ENCODE data around the gene DCTN5. TPM values are rescaled to one million over a fixed set of nuclear protein-coding genes. Genes with fewer than 3 reads are reported as not detected.
A peak's percentile ranks its signal among the peaks of the same experiment; 100 is the strongest.

Gene DCTN5
- total and polyA plus RNA-seq, 2 of the 13 experiments (the other 11 are each of a cell fraction or from before 2014, with no cell fraction given) = 105 to 207 TPM

DNA sequence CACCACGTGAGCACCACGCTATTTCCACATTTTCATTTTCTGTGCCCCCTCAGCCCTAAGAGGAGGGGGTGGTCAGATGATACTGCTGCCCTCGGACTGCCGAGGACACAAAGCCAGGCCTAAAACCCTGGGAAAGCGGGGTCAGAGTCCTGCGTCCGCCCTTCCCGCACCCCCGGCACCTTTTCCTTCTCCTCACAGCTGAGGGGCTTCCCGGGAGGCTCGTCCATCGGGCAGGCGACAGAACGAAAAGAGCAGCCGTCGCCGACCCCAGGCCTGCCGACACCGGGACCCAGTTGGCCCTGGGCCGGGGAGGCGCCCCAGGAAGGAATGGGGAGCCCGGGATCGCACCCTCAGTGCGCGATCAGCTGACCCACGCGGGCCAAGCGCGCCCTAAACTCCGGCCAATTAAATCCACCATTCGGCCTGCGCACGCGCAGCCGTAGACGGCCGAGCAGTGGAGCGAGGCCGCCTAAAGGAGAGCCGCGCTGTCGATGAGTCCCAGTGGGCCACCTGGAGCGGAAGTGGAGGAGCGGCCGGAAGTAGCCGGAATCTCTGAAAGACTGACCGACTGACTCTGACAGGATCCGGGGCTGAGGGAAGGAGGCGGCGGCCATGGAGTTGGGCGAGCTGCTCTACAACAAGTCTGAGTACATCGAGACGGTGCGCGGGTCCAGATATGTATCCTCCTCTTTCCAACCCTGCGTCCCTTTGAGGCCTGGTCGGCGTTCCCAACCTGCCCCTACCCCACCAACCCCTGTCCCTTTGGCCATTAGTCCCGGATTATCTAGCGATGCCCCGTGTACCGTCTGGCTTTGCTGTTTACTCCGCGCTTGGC lies at the start of gene DCTN5, which contains the start of gene PALB2 (continued):
- TF ChIP-seq, protein P1, sequence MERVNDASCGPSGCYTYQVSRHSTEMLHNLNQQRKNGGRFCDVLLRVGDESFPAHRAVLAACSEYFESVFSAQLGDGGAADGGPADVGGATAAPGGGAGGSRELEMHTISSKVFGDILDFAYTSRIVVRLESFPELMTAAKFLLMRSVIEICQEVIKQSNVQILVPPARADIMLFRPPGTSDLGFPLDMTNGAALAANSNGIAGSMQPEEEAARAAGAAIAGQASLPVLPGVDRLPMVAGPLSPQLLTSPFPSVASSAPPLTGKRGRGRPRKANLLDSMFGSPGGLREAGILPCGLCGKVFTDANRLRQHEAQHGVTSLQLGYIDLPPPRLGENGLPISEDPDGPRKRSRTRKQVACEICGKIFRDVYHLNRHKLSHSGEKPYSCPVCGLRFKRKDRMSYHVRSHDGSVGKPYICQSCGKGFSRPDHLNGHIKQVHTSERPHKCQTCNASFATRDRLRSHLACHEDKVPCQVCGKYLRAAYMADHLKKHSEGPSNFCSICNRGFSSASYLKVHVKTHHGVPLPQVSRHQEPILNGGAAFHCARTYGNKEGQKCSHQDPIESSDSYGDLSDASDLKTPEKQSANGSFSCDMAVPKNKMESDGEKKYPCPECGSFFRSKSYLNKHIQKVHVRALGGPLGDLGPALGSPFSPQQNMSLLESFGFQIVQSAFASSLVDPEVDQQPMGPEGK (CRISPR knock-in tag; IDR thresholded peaks at IDR 0.05) = peak; percentile 74
- TF ChIP-seq ZFY (CRISPR knock-in tag; IDR thresholded peaks at IDR 0.05) (peak; percentile 96), ZNF367 (CRISPR knock-in tag; IDR thresholded peaks at IDR 0.05; ENCODE audit: borderline replicate concordance) (peak; percentile 96), ZNF772 (CRISPR knock-in tag; IDR thresholded peaks at IDR 0.05) (peak; percentile 72), KLF13 (CRISPR knock-in tag; IDR thresholded peaks at IDR 0.05) (no peak; the same call in 1 of the 2 replicates), ARID2 (CRISPR knock-in tag; IDR thresholded peaks at IDR 0.05; ENCODE audit: borderline replicate concordance) (peak; percentile 86; the same call in 1 of the 2 replicates), ZNF709 (CRISPR knock-in tag; IDR thresholded peaks at IDR 0.05) (peak; percentile 92; the same call in 1 of the 2 replicates), ZGPAT (CRISPR knock-in tag; IDR thresholded peaks at IDR 0.05) (peak; percentile 96), SP140L (CRISPR knock-in tag; IDR thresholded peaks at IDR 0.05; ENCODE audit: borderline replicate concordance) (no peak), HMGXB4 (CRISPR knock-in tag; IDR thresholded peaks at IDR 0.05; ENCODE audit: borderline replicate concordance in 1 of 2, low read depth in 1 of 2) (peak; percentile 89 to 96), ZNF326 (CRISPR knock-in tag; IDR thresholded peaks at IDR 0.05; ENCODE audit: borderline replicate concordance) (no peak), ZNF747 (CRISPR knock-in tag; IDR thresholded peaks at IDR 0.05; ENCODE audit: borderline replicate concordance) (no peak; the same call in none of the 2 replicates), ZNF644 (CRISPR knock-in tag; IDR thresholded peaks at IDR 0.05; ENCODE audit: low read depth) (peak; percentile 10; the same call in 1 of the 2 replicates), NR2C2 (CRISPR knock-in tag; IDR thresholded peaks at IDR 0.05; ENCODE audit: borderline replicate concordance) (peak; percentile 91), SNAPC2 (CRISPR knock-in tag; IDR thresholded peaks at IDR 0.05) (no peak; the same call in 1 of the 2 replicates), ZNF598 (CRISPR knock-in tag; IDR thresholded peaks at IDR 0.05; ENCODE audit: borderline replicate concordance) (peak; percentile 99), FOXA1 (IDR thresholded peaks at IDR 0.05) (no peak), FOXA1 (CRISPR knock-in tag; IDR thresholded peaks at IDR 0.05) (0 out of 2 replicates have a peak, but pooled peaks have one; percentile 8), PCBP2 (optimal IDR thresholded peaks at IDR 0.05; ENCODE audit: low read depth, low read length, poor library complexity, severe bottlenecking) (peak; percentile 46), KDM6A (CRISPR knock-in tag; IDR thresholded peaks at IDR 0.05; ENCODE audit: low read depth) (no peak), GABPA (IDR thresholded peaks at IDR 0.05; ENCODE audit: low read depth, low read length) (peak; percentile 96), GABPA (CRISPR knock-in tag; IDR thresholded peaks at IDR 0.05; ENCODE audit: low read depth) (peak; percentile 98), DR1 (CRISPR knock-in tag; IDR thresholded peaks at IDR 0.05) (peak; percentile 95)
- TF ChIP-seq, protein P2, sequence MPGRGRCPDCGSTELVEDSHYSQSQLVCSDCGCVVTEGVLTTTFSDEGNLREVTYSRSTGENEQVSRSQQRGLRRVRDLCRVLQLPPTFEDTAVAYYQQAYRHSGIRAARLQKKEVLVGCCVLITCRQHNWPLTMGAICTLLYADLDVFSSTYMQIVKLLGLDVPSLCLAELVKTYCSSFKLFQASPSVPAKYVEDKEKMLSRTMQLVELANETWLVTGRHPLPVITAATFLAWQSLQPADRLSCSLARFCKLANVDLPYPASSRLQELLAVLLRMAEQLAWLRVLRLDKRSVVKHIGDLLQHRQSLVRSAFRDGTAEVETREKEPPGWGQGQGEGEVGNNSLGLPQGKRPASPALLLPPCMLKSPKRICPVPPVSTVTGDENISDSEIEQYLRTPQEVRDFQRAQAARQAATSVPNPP (CRISPR knock-in tag; IDR thresholded peaks at IDR 0.05) = peak; percentile 98
